Measurements from ENCODE around the gene PLA2G4B.

PLA2G4B gene

GRCh38 chr15:41872166-41872747, 33.6 kb downstream of the PLA2G4B start:
- no peak for DNase-seq

- DNase-seq, result no peak
Observed at GRCh38 chr15:41873711-41874110, 35.1 kb downstream of the PLA2G4B start.

GRCh38 chr15:41874736-41875135, 36.1 kb downstream of the PLA2G4B start:
- DNase-seq, result no peak

GRCh38 chr15:41876007-41876406, 37.4 kb downstream of the PLA2G4B start:
- DNase-seq, result no peak

DNA sequence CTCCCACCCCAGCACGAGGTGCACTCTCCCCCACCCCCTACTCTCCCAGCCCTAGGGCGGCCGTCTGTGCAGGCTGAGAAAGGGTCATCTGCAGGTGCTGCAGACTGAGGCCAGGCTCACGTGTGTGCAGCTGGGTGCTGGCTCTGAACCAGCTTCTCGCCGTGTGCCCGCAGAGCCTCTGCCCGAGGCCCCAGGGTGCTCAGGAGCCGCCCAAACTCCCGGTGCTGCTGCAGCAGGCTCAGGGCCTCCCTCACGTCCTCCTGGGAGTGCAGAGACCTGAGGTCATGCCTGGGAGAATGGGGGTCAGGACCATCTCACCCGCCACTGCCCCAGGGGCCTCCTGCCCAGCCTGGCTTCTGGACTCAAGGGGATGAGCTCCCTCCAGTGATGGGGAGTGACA, 38.0 kb downstream of the PLA2G4B start:
- no peak for DNase-seq

GRCh38 chr15:41877631-41878354, 39.1 kb downstream of the PLA2G4B start:
- no peak for DNase-seq

GRCh38 chr15:41878355-41878699, 39.7 kb downstream of the PLA2G4B start:
- DNase-seq, result no peak

DNA sequence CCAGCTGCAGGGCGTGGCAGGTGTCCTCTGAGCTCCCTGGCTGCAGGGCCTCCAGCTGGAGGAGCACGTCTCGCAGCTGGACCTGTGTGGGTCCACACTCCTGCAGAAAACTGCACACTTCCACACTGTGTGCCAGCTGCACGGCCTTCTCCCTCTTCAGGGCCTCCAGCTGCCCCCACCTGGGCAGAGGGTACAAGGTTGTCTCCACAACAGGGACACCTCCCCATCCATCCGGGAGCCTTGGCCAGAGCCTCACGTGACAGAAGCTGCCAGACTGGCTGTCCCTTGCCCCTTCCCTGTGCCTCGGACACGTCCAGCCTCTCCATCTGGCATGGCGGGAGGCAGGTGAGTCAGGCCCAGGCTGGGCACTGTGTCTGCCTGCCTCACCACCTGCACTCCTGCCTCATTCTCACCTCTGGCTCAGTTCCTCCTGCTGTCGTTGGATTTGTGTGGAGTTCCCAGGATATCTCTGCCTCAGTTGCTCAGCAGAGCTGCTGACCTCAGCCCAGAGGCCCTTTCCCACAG, 40.7 kb downstream of the PLA2G4B start:
- DNase-seq, result no peak

GRCh38 chr15:41880156-41880877, 41.7 kb downstream of the PLA2G4B start:
- no peak for DNase-seq

DNA sequence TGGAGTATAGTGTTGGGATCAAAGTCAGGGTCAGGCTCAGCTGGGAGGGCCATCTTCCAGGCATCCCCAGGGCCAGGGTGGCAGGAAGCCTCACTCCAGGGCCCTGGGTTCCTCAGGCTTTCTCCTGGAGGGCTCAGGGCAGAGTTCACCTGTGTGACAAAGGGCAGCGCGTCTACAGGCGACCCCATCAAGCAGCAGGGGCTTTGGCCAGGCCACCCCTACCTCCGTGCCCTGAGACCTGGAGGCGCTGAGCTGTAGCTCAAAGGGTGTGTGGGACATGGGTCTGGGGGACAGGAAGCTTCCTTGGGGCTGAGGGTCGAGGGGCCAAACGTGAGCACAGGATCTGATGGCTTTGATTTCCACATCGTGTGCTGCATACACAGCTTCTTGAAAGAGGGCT, 42.4 kb downstream of the PLA2G4B start:
- DNase-seq, result no peak

GRCh38 chr15:41881550-41881919, 42.9 kb downstream of the PLA2G4B start:
- no peak for DNase-seq

- no peak for DNase-seq
Observed at GRCh38 chr15:41881920-41882688, 43.5 kb downstream of the PLA2G4B start.

- no peak for DNase-seq
Observed at GRCh38 chr15:41882689-41883483, 44.2 kb downstream of the PLA2G4B start.

GRCh38 chr15:41883484-41883825, 44.8 kb downstream of the PLA2G4B start:
- DNase-seq, result no peak

DNA sequence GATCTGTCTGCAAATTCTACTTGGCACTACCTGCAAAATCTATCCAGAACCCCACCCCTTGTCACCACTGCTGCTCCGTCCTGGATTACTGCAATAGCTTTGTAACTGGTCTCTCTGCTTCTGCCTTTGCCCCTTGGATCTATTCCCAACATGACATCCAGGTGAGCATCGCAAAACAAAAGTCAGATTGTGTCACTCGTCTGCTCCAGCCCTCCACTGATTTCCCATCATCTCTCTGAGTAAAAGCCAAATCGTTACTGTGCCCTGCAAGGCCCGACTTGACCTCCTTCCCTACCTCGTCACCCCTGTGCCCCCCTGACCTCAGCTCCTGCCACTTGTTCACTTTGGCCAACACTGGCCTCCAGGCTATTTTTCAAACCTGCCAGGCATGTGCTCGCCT, 45.8 kb downstream of the PLA2G4B start:
- DNase-seq, result no peak

- no peak for DNase-seq
Observed at GRCh38 chr15:41885321-41885720, 46.7 kb downstream of the PLA2G4B start.

GRCh38 chr15:41885841-41886240, 47.2 kb downstream of the PLA2G4B start:
- no peak for DNase-seq

- no peak for DNase-seq
Observed at GRCh38 chr15:41886741-41887140, 48.1 kb downstream of the PLA2G4B start.

GRCh38 chr15:41887161-41887560, 48.5 kb downstream of the PLA2G4B start:
- no peak for DNase-seq

DNA sequence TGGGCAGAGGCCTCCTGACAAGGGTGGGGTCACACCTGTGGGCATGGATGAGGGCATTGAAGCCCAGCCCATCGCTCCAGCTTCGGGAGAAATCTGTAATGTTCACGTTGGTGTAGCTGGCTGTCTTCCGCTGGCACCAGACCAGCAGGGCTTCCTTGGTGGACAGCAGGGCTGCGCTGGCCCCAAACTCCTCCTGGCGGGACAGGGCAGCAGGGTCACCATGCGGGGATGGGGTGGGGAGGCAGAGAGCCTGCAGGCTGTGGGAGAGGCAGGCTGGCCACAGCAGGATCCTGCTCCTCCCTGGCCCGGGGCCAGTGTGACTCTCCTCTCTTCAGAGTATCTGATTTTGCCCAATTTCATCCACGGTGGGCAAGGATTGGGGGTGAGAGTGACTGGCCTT, 49.2 kb downstream of the PLA2G4B start:
- DNase-seq, result no peak

- DNase-seq, result no peak
Observed at GRCh38 chr15:41888662-41889253, 50.1 kb downstream of the PLA2G4B start.

- no peak for DNase-seq
Observed at GRCh38 chr15:41890050-41890690, 51.5 kb downstream of the PLA2G4B start.

Measured in stimulated activated CD4-positive, alpha-beta T cell treated with anti-CD3 and anti-CD28 coated beads, Interleukin-4, amount 100 ng/mL, for 1 hour (primary cell).